Activated naive CD8-positive, alpha-beta T cell treated with anti-CD3 and anti-CD28 coated beads, Interleukin-2, amount 10 ng/mL, durations not matched to agents 7 days and 5 days (primary cell): Measurements from ENCODE around the gene C3. TPM values are rescaled to one million over a fixed set of nuclear protein-coding genes. Genes with fewer than 3 reads are reported as not detected.
A peak's percentile ranks its signal among the peaks of the same experiment; 100 is the strongest.
"Not testable (repeated sequence)": the region's sequence is repeated elsewhere in the genome, so short reads cannot be mapped to it uniquely, and the experiment has no call there.

Experiments used
- ATAC-seq: fragments of 150-1000 bp; cut with Tn5 transposase; one replicate; pipeline ENCODE4 v1.10.0; 2021; ENCODE audit warnings: low read depth, moderate library complexity
- POLR2A ChIA-PET: fragments of 350-600 bp; sonication (Branson Sonifier 250); formaldehyde crosslinking; loops from one replicate; lab custom pipeline; 2021; ENCODE audit warnings: antibody characterized with exemption; lab: Charles Lee
- DNase-seq: peaks from one replicate; pipeline ENCODE4 v3.0.0; 2021
- H3K27ac Mint-ChIP-seq: one replicate; pipeline ENCODE4 v1.8.0; 2022; ENCODE audit warnings: mild to moderate bottlenecking, mixed read lengths
- H3K27me3 Mint-ChIP-seq: one replicate; pipeline ENCODE4 v1.8.0; 2022; ENCODE audit warnings: mild to moderate bottlenecking, moderate library complexity, mixed read lengths
- H3K36me3 Mint-ChIP-seq: one replicate; pipeline ENCODE4 v1.8.0; 2021; ENCODE audit warnings: mild to moderate bottlenecking, mixed read lengths
- H3K4me1 Mint-ChIP-seq: one replicate; pipeline ENCODE4 v1.8.0; 2021; ENCODE audit warnings: mixed read lengths
- H3K4me3 Mint-ChIP-seq: one replicate; pipeline ENCODE4 v1.8.0; 2022; ENCODE audit warnings: mild to moderate bottlenecking, moderate library complexity, mixed read lengths
- H3K9me3 Mint-ChIP-seq: one replicate; pipeline ENCODE4 v1.8.0; 2021; ENCODE audit warnings: mixed read lengths
- total RNA-seq, 2 experiments: library from RNA; stranded (reverse); gene quantifications; one replicate each; pipeline ENCODE4 v1.2.3, GENCODE V29; 2021

The C3 gene
- total RNA-seq, 2 experiments from 2014 or later: 2.0 to 2.1 TPM

DNA sequence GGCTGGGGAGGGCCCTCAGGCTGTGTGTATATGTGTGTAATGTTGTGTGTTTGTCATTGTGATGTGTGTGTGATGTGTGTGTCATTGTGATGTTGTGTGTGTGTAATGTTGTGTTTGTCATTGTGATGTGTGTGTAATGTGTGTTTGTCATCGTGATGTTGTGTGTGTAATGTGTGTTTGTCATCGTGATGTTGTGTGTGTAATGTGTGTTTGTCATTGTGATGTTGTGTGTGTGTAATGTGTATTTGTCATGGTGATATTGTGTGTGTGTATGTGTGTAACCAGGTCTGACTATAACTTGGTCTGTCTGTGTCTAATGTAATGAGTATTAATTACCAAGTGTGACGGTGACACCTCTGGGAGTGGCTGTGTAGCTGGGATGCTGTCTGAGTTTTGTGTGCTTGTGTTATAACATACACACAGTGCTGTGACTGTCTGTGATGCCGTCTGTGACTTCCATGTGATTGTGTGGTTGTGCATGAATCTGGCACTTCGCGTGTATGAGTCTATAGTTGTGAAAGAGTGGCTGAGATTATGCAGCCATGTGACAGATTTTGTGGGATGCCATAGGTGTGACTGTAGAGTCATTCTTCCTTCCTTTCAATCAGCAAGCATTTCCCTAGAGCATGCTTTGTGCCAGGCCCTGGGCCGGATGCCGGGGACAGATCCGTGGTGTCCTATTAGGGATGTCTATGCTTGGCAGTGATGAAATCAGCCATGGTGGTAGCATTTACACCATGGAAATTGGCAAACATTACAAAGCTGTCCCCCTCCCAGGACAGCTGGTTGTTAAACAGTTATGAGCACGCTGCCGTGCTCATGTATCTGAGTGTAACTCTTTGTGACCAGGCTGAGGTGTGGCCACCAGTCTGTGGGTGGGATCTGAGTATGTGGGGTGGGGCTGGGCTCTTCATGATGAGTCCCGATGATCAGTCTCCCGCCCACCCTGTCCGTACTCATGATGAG lies 56.9 kb downstream of the C3 start:
- peaks cover 44% of the 10 kb centered on the region for H3K36me3 Mint-ChIP-seq
- peaks cover 31% of the 10 kb centered on the region for H3K4me1 Mint-ChIP-seq
- H3K27me3 Mint-ChIP-seq: no peaks in the 10 kb centered on the region
- H3K9me3 Mint-ChIP-seq: peaks cover 3% of the 10 kb centered on the region
- ATAC-seq: peak; percentile 10
- H3K27ac Mint-ChIP-seq: no peak overlapping the region
- POLR2A ChIA-PET: interaction anchor here (0.6 to 1.5 kb wide), 6 partner anchors 9 to 242 kb away, joined by 3 to 8 read pairs (median 4); no protein-coding TSS in a partner anchor
- DNase-seq: no peak
- no peak overlapping the region for H3K4me3 Mint-ChIP-seq

DNA sequence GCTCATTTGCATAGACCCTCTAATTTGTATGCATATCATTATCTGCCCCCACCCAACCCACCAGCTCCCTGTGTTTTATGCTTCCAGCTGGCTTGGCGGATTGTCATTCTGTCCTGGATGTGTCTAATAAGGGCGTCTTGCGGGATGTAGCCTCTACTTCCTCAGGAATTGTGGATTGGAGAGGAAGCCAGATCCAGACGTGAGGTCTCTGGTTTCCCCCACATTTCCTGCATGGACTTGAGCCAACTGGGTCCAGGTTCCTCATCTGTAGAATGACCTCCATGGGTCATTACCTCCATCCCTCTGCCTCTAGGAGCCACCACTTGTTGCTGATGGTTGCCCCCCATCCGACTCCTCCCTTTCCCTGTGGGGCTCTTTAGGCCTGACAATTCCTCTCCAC lies 57.7 kb downstream of the C3 start:
- Mint-ChIP-seq H3K27me3 (no peaks in the 10 kb centered on the region), H3K36me3 (peaks cover 42% of the 10 kb centered on the region), H3K27ac (no peak overlapping the region), H3K9me3 (peaks cover 3% of the 10 kb centered on the region), H3K4me3 (no peak overlapping the region), H3K4me1 (peaks cover 33% of the 10 kb centered on the region)
- POLR2A ChIA-PET: interaction anchor here (1.6 to 1.8 kb wide), 2 partner anchors 21 to 74 kb away, joined by 8 to 12 read pairs; partner anchors contain the start of gene GPR108
- DNase-seq (no peak), ATAC-seq (no peak)

DNA sequence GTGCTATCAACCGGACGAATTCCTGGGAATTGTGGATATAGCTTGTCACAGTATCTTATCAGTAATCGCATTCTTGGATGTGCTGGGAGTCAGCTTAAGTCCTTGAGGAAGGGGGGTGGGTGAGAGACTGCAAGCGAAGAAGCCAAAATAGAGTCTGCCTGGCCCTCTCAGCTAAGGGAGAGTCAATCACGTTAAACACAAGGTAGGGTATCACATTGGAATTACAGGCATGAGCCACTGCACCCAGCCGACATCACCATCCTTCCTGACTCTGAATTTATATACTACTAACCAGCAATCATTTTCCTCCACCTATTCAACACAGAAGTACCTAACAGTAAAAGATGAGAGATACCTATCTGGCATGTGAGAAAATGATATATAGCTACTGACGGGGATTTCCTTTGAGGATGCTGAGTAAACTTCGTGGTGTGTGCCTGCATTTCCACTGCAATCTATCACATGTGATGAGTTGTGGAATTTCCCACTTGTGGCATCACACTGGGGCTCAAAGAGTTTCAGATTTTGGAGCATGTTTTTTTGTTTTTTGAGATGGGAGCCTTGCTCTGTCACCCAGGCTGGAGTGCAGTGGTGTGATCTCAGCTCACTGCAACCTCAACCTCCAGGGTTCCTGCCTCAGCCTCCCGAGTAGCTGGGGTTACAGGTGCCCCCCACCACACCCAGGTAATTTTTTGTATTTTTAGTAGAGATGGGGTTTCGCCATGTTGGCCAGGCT lies 58.8 kb downstream of the C3 start:
- not testable (repeated sequence) for H3K9me3 Mint-ChIP-seq, DNase-seq, H3K27ac Mint-ChIP-seq, H3K27me3 Mint-ChIP-seq
- Mint-ChIP-seq H3K36me3 (peaks cover 37% of the 10 kb centered on the region), H3K4me1 (peaks cover 26% of the 10 kb centered on the region), H3K4me3 (peak overlapping the region; percentile 4)
- ATAC-seq: peak; percentile 50
- POLR2A ChIA-PET: interaction anchor here (0.6 to 1.8 kb wide), 7 partner anchors 8 to 180 kb away, joined by 3 to 12 read pairs (median 4); partner anchors contain the start of genes DENND1C, GPR108, TNFSF14 and VAV1

DNA sequence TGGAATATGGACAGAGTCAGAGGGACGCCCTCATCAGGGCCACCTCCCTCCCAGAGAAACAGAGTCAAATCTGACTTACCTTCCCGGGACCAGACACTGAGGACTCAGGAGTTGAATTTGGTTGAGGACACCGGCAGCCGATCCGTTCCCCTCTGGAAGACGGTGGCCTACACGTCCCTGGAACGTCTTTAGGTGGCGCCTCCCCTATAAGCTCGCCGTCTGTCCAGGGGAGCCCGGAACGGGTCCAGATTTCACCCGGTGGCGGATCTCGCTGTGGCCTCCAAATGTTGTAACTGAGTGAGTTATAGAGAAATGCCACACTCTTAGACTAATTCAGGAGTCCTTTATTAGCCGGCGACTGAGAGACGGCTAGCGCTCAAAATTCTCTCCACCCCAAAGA lies 59.5 kb downstream of the C3 start:
- POLR2A ChIA-PET: interaction anchor here (0.6 to 1.8 kb wide), 5 partner anchors 8 to 179 kb away, joined by 3 to 8 read pairs (median 4); partner anchors contain the start of genes DENND1C and TNFSF14
- Mint-ChIP-seq H3K36me3 (peaks cover 36% of the 10 kb centered on the region), H3K27me3 (no peaks in the 10 kb centered on the region), H3K4me3 (no peak overlapping the region), H3K27ac (peak overlapping the region; percentile 49), H3K4me1 (peaks cover 32% of the 10 kb centered on the region), H3K9me3 (peaks cover 3% of the 10 kb centered on the region)
- no peak for DNase-seq
- no peak for ATAC-seq

DNA sequence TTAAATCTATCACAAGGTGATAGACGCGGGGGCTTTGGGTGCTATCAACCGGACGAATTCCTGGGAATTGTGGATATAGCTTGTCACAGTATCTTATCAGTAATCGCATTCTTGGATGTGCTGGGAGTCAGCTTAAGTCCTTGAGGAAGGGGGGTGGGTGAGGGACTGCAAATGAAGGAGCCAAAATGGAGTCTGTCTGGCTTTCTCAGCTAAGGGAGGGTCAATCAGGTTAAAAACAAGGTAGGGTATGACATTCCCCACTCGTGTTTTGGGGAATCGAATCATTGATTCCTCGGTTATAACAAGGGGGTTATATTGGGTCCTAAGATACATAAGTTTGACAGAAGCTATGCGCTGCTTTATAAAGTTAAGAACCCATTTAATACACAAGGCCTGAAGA lies 64.1 kb downstream of the C3 start:
- H3K36me3 Mint-ChIP-seq: peaks cover 14% of the 10 kb centered on the region
- not testable (repeated sequence) for H3K4me3 Mint-ChIP-seq, DNase-seq, ATAC-seq, H3K27ac Mint-ChIP-seq, H3K27me3 Mint-ChIP-seq, H3K9me3 Mint-ChIP-seq
- peaks cover 54% of the 10 kb centered on the region for H3K4me1 Mint-ChIP-seq
- POLR2A ChIA-PET: interaction anchor here (0.5 to 3.7 kb wide), 4 partner anchors 11 to 506 kb away, joined by 3 to 43 read pairs (median 10); partner anchors contain the start of gene TNFSF14

DNA sequence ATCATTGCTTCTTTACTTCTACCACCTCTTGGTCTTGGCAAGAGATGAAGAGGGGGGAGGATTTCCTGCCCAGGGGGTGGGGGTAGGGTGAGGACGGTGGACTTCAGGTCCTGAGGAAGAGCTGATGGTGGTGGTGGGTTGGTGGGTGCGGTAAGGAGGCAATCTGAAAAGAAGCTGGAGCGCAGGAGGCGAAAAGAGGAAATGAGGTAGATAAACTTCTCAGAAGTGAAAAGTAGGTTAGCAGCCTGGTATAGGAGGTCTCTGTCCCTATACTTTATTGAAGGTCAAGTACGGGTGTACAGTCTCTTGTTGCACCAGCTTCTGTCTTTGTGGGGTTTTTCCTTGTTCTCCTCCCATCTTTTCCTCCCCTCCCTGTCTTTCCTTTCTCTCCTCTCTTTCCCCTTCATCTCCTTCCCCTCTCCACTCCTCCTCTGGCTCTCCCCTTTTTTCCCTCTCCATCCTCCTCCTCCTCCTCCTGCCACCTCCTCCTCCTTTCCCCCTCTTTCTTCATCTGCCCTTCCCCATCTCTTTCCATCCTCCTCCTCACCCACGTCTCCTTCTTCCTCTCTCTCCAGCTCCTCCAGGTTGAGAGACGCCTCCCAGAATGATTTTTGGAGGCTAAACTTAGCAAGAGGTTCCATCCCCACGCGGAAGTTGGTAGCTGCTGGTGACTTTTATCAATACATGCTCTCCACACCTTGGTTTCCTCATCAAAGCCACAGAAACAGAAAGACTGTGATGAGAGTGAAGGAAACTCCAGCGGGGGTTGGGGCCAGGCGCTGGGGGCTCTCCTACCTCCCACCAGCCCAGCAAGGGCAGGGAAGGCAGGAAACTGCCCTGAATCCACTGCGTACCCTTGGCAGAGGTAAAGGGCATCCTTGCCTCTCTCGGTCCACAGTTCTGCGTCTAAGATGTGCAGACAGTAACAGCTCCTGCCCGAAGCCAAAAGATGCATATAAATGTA lies 65.8 kb downstream of the C3 start:
- DNase-seq (peak; percentile 69), ATAC-seq (peak; percentile 72)
- H3K9me3 Mint-ChIP-seq: peaks cover 2% of the 10 kb centered on the region
- H3K27ac Mint-ChIP-seq: peak overlapping the region; percentile 94
- POLR2A ChIA-PET: interaction anchor here (0.6 to 3.9 kb wide), 16 partner anchors 9 to 220 kb away, joined by 3 to 46 read pairs (median 4); partner anchors contain the start of genes GPR108, TNFSF14 and VAV1
- H3K4me1 Mint-ChIP-seq: peaks cover 54% of the 10 kb centered on the region
- H3K4me3 Mint-ChIP-seq: peak overlapping the region; percentile 88
- no peaks in the 10 kb centered on the region for H3K27me3 Mint-ChIP-seq
- H3K36me3 Mint-ChIP-seq: peaks cover 14% of the 10 kb centered on the region

DNA sequence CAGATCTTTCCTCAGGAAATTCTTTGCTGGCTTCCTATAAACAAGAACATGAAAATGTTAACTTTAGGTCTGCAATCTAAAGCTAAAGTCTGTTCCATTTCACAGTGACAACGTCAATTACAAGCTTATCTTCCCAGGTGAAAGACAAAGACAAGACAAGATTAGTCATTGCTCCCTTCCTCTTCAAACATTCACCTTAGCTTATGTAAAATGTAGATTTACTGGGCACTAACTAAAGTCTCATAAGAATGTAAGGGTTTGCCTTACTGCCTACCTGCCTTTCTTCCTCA lies 67.7 kb downstream of the C3 start:
- H3K36me3 Mint-ChIP-seq: peaks cover 8% of the 10 kb centered on the region
- ATAC-seq: no peak
- H3K4me3 Mint-ChIP-seq: peak overlapping the region; percentile 24
- H3K27me3 Mint-ChIP-seq: no peaks in the 10 kb centered on the region
- POLR2A ChIA-PET: interaction anchor here (0.6 to 3.9 kb wide), 5 partner anchors 9 to 22 kb away, joined by 3 to 46 read pairs (median 4); partner anchors contain the start of gene TNFSF14
- H3K4me1 Mint-ChIP-seq: peaks cover 51% of the 10 kb centered on the region
- H3K9me3 Mint-ChIP-seq: peaks cover 2% of the 10 kb centered on the region
- DNase-seq: no peak
- peak overlapping the region; percentile 83 for H3K27ac Mint-ChIP-seq

DNA sequence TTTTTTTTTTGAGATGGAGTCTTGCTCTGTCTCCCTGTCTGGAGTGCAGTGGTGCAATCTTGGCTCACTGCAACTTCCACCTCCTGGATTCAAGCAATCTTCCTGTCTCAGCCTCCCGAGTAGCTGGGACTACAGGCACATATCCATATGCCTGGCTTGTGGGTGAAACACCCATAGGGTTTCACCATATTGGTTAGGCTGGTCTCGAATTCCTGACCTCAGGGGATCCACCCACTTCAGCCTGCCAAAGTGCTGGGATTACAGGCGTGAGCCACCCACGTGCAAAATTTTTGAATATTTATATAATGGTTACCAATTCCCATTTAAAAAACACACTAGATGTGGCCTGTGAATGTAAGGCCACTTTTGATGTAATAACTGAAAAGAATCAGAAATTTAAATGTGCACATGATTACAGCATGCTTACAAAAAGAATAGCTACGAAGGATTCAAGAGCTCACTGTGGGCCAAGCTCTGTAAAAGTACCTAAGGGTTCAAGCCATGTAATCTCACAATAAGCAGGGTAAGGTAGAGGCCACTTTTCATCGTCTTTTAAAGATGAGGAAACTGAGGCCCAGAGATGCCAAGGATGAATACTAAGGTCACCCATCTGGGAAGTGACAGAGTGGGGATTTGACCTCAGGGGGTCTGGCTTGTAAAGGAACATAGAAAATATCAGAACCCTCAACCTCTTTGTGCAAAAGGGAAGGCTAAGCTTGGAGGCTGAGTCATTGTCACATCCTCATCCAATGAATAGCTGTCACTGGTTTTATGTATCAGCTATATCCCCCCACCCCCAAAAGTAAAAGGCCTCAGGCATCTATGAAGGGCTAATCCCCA lies 68.3 kb downstream of the C3 start:
- peaks cover 2% of the 10 kb centered on the region for H3K9me3 Mint-ChIP-seq
- H3K36me3 Mint-ChIP-seq: peaks cover 8% of the 10 kb centered on the region
- no peaks in the 10 kb centered on the region for H3K27me3 Mint-ChIP-seq
- no peak for DNase-seq
- H3K27ac Mint-ChIP-seq: peak overlapping the region; percentile 83
- ATAC-seq: no peak
- POLR2A ChIA-PET: interaction anchor here (1.4 to 3.9 kb wide), 3 partner anchors 8 to 18 kb away, joined by 4 to 46 read pairs (median 9); partner anchors contain the start of gene TNFSF14
- peaks cover 51% of the 10 kb centered on the region for H3K4me1 Mint-ChIP-seq
- no peak overlapping the region for H3K4me3 Mint-ChIP-seq

DNA sequence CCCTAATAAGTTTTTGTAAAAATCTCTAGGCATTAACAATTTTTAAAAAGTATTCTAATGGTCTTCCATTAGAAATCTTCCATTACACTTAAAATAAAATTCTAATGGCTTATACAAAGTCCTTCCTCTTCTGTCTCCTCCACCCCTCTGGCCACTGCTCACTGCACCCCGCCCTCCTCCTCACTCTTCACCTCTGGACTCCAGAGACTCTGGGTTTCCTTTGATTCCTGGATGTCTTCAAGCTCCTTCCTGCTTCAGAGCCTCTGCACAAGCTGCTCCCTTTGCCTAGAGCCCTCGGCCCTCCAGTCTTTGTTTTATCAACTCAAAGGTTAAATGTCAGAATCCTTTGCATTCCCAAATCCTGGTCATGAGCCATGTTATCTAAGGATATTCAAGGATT lies 71.3 kb downstream of the C3 start:
- no peak for DNase-seq
- Mint-ChIP-seq H3K36me3 (peaks cover 11% of the 10 kb centered on the region), H3K9me3 (peaks cover 2% of the 10 kb centered on the region), H3K27me3 (no peaks in the 10 kb centered on the region), H3K4me1 (peaks cover 45% of the 10 kb centered on the region), H3K4me3 (no peak overlapping the region), H3K27ac (peak overlapping the region; percentile 47)
- POLR2A ChIA-PET: interaction anchor here (1.3 kb wide), 1 partner anchor 10 kb away, joined by 4 read pairs; no protein-coding TSS in a partner anchor
- no peak for ATAC-seq

DNA sequence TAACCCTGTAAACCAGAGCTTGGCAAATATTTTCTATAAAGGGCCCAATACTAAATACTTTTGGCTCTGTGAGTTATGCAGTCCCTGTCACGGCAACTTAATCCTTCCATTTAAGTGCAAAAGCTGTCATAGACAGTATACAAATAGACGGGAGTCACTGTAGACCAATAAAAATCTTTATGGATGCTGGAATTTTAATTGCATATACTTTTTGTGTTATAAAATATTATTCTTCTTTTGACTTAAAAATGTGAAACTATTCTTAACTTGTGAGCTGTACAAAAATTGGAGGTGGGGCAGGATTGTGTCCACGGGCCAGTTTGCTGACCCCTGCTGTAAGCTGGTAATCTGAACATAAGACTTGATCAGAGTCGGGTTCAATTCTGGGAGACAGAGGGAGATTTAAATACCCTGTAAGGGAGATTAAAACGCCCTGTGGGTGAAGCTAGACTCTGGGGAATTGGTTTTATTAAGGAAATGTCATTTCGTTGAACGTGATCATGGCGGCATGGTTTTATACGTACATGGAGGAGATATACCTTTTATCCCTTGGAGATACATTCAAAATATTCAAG lies 72.2 kb downstream of the C3 start:
- peaks cover 11% of the 10 kb centered on the region for H3K36me3 Mint-ChIP-seq

DNA sequence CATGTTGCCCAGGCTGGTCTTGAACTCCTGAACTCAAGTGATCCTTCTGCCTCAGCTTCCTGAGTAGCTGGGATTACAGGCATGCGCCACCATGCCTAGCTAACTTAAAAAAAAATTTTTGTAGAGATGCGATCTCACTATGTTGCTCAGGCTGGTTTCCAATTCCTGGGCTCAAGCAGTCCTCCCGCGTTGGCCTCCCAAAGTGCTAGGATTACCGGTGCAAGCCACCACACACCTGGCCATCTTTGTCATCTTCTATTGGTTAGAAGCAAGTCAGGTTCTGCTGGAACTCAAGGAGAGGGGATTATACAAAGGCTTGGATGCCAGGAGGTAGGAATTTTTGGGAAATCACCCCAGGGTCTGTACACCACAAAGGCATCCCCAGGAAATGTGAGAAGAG lies 75.7 kb downstream of the C3 start:
- ATAC-seq (no peak), DNase-seq (no peak)
- Mint-ChIP-seq H3K36me3 (peaks cover 3% of the 10 kb centered on the region), H3K4me1 (peaks cover 37% of the 10 kb centered on the region), H3K27ac (no peak overlapping the region), H3K27me3 (no peaks in the 10 kb centered on the region), H3K9me3 (no peaks in the 10 kb centered on the region), H3K4me3 (no peak overlapping the region)
- POLR2A ChIA-PET: interaction anchor here (1.6 kb wide), 1 partner anchor 8 kb away, joined by 4 read pairs; no protein-coding TSS in a partner anchor

More for the DNA sequence above, 72.2 kb downstream of the C3 start:
- peaks cover 2% of the 10 kb centered on the region for H3K9me3 Mint-ChIP-seq
- H3K4me1 Mint-ChIP-seq: peaks cover 38% of the 10 kb centered on the region
- H3K4me3 Mint-ChIP-seq: no peak overlapping the region
- no peaks in the 10 kb centered on the region for H3K27me3 Mint-ChIP-seq
- POLR2A ChIA-PET: no interaction called here
- no peak overlapping the region for H3K27ac Mint-ChIP-seq
- ATAC-seq: no peak
- DNase-seq: no peak
